Tibial nerve (tissue), 4 donors: ENCODE data around the gene HAPSTR1. TPM values are rescaled to one million over a fixed set of nuclear protein-coding genes. Genes with fewer than 3 reads are reported as not detected.
A peak's percentile ranks its signal among the peaks of the same experiment; 100 is the strongest.

Experiments used
- DNase-seq, 2 donors: peaks; one replicate each; pipeline ENCODE4 v3.0.0-alpha.2; 2019; ENCODE audit warnings: low spot score in 2 of 2
- H3K27ac ChIP-seq, 4 donors: fragments of 200-600 bp; sonication (generic) in 3 of 4; one replicate each; pipeline ENCODE4 v1.5.1; 2017 to 2019; ENCODE audit warnings: mild to moderate bottlenecking in 1 of 4
- H3K27me3 ChIP-seq, 2 donors: fragments of 200-600 bp; sonication (generic) in 1 of 2; one replicate each; pipeline versions ENCODE4 v1.5.1 to v1.6.0; 2017 to 2019
- H3K36me3 ChIP-seq, 3 donors: fragments of 200-600 bp; sonication (generic); one replicate each; pipeline ENCODE4 v1.5.1; 2018 to 2019
- H3K4me1 ChIP-seq, 4 donors: fragments of 200-600 bp; sonication (generic) in 3 of 4; one replicate each; pipeline ENCODE4 v1.5.1; 2017 to 2019
- H3K4me3 ChIP-seq, 4 donors: fragments of 200-600 bp; sonication (generic) in 3 of 4; one replicate each; pipeline ENCODE4 v1.5.1; 2017 to 2019; ENCODE audit warnings: mild to moderate bottlenecking in 1 of 4, moderate library complexity in 1 of 4
- H3K9me3 ChIP-seq, 4 donors: fragments of 200-600 bp; sonication (generic) in 3 of 4; one replicate each; pipeline ENCODE4 v1.5.1; 2017 to 2019
- CTCF ChIP-seq, 5 experiments: fragments of 200-600 bp in 3 of 5; fragments of 450-650 bp in 2 of 5; sonication (generic) in 3 of 5; IDR thresholded peaks; one replicate each; pipeline ENCODE4 v1.5.1; 2016 to 2019; ENCODE audit warnings: antibody characterized with exemption in 5 of 5, mild to moderate bottlenecking in 3 of 5, moderate library complexity in 2 of 5
- EP300 ChIP-seq, 2 donors: sonication (generic); formaldehyde crosslinking; IDR thresholded peaks; one replicate each; pipeline ENCODE4 v1.6.1; 2017; ENCODE audit warnings: antibody characterized with exemption in 2 of 2, mild to moderate bottlenecking in 1 of 2
- POLR2A ChIP-seq, 2 donors: fragments of 450-650 bp; IDR thresholded peaks; one replicate each; pipeline ENCODE4 v1.6.1; 2017; ENCODE audit warnings: antibody characterized with exemption in 2 of 2, mild to moderate bottlenecking in 2 of 2, moderate library complexity in 2 of 2
- WGBS, 2 donors: methylation state at CpG; one replicate each; pipeline ENCODE4 v1.1.5; 2018; 5-methylcytosine and 5-hydroxymethylcytosine counted together
- total RNA-seq, 4 donors: library from RNA; depleted of rRNA; stranded (reverse); fragments of >200 nt; gene quantifications; one replicate each; pipeline ENCODE4 v1.1.0, GENCODE V29; 2016

HAPSTR1 gene
- total RNA-seq, 4 donors from 2014 or later: 39.9 to 54.3 (median 50.6) TPM

DNA sequence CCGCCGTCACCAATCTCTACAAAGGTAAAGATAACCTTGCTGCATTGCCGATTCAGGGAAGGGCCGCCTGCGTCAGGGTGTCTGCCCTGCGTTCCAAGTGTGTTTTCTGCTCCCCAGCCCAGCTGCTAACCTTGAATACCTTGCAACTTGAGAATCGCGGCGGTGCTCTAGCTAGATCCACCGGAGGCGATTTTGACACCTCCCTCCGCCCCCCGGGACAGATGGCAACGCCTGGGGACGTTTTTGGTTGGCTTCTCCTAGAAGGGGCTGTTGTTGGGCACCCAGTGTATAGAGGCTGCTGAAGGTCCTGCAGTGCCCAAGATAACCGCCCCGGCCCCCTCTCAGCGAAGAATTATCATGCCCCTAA is 1.5 kb downstream of the HAPSTR1 start:
- Histone ChIP-seq H3K4me3 (peak overlapping the region; percentile 81 to 99 (median 96)), H3K4me1 (peaks cover 3 to 59% (median 43%) of the 10 kb centered on the region in 4 donors), H3K36me3 (peaks cover 0 to 18% (median 0%) of the 10 kb centered on the region in 3 donors), H3K27me3 (no peaks in the 10 kb centered on the region), H3K27ac (peak overlapping the region; percentile 93 to 100 (median 98)), H3K9me3 (no peaks in the 10 kb centered on the region)
- DNase-seq: peak in 1 of 2 donors; percentile 24
- TF ChIP-seq CTCF (IDR thresholded peaks at IDR 0.05) (no peak), POLR2A (IDR thresholded peaks at IDR 0.05) (no peak), EP300 (IDR thresholded peaks at IDR 0.05) (no peak)
- WGBS, 2 donors: 1% methylated on average over 15 to 17 of the region's 18 CpGs

- 26 to 29% methylated on average over 8 of the region's 8 CpGs for WGBS, 2 donors
- H3K4me3 ChIP-seq: peak overlapping the region in 3 of 4 donors; percentile 95 to 99 (median 96)
- TF ChIP-seq CTCF (IDR thresholded peaks at IDR 0.05): no peak
- no peak for TF ChIP-seq EP300 (IDR thresholded peaks at IDR 0.05)
- no peak for TF ChIP-seq POLR2A (IDR thresholded peaks at IDR 0.05)
Observed at GRCh38 chr16:9094011-9094846, 2.8 kb downstream of the HAPSTR1 start.

DNA sequence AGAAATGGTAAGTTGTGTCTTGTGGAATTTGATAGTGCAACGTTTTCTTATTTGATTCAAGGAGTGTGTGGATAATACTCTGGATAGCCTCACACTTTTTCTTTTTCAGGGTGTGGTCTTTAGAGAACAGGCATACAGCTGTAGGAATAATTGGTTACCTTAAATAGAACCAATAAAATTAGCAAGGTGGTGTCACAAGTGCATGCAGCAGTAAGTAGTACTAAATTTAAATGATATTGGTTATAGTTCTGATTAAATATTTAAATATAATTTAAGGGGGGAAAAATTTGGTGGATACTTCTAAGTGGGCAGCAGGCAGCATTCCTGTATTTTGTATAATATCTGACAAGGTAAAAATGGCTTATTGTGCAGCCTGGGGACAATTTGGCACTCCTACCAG is 3.7 kb downstream of the HAPSTR1 start:
- H3K4me3 ChIP-seq: no peak overlapping the region
- WGBS, 2 donors: 5 to 15% methylated on average over 1 of the region's 1 CpG
- DNase-seq: no peak
- no peak for TF ChIP-seq EP300 (IDR thresholded peaks at IDR 0.05)
- no peak for TF ChIP-seq CTCF (IDR thresholded peaks at IDR 0.05)
- no peak for TF ChIP-seq POLR2A (IDR thresholded peaks at IDR 0.05)
- H3K4me1 ChIP-seq: peaks cover 3 to 78% (median 63%) of the 10 kb centered on the region in 4 donors
- H3K27me3 ChIP-seq: no peaks in the 10 kb centered on the region
- H3K9me3 ChIP-seq: no peaks in the 10 kb centered on the region
- peaks cover 0 to 18% (median 0%) of the 10 kb centered on the region in 3 donors for H3K36me3 ChIP-seq
- no peak overlapping the region for H3K27ac ChIP-seq

More at GRCh38 chr16:9094011-9094846, 2.8 kb downstream of the HAPSTR1 start:
- no peak for DNase-seq
- H3K27me3 ChIP-seq: no peaks in the 10 kb centered on the region
- no peaks in the 10 kb centered on the region for H3K9me3 ChIP-seq
- H3K27ac ChIP-seq: peak overlapping the region in 3 of 4 donors; percentile 97 to 100 (median 100)
- H3K36me3 ChIP-seq: peaks cover 0 to 18% (median 0%) of the 10 kb centered on the region in 3 donors
- peaks cover 3 to 72% (median 56%) of the 10 kb centered on the region in 4 donors for H3K4me1 ChIP-seq

DNA sequence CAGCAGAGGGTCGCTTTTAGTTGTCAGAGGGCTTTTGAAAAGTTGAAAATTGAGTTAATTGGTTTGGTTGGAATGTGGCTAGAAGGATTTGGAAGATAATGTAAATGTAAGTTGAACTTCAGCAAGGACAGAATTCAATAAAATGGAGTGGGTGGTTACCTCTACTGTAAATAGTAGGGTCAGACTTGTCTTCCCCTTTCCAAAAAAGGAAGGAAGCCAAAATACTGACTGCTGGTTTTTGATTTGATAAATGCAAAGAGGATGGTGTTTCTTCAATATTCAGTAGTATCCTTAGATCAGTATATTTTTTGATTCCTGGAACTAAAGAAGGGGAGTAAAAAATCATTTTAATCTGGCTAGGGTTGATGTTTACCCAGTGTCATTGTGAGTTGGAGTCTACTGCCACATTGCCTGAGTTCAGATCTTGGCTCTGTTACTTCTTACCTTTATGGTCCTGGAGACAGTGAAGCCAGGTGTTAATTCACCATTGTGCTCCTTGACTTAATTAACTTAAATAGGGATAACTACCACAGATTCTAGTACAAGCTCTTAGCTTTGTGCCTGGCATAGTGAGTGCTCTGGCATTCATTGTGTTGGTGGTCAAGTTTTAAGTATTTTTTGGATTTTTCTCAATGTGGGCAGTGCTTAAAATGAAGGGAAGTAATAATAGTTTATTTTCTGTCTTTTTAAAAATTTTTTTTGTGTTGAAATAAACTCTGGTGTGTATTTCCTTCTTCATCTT is 4.4 kb downstream of the HAPSTR1 start:
- Histone ChIP-seq H3K4me3 (no peak overlapping the region), H3K27ac (peak overlapping the region in 1 of 4 donors; percentile 2), H3K4me1 (peaks cover 3 to 79% (median 65%) of the 10 kb centered on the region in 4 donors), H3K9me3 (no peaks in the 10 kb centered on the region), H3K36me3 (peaks cover 0 to 18% (median 0%) of the 10 kb centered on the region in 3 donors), H3K27me3 (no peaks in the 10 kb centered on the region)
- WGBS, 2 donors: 41 to 63% methylated on average over 1 of the region's 1 CpG
- TF ChIP-seq CTCF (IDR thresholded peaks at IDR 0.05): no peak
- no peak for TF ChIP-seq POLR2A (IDR thresholded peaks at IDR 0.05)
- no peak for TF ChIP-seq EP300 (IDR thresholded peaks at IDR 0.05)
- no peak for DNase-seq
